Keratinocyte (primary cell): ENCODE measurements around the gene OR1S1. TPM values are rescaled to one million over a fixed set of nuclear protein-coding genes. Genes with fewer than 3 reads are reported as not detected.

Experiments
- DNase-seq: peaks from one replicate; pipeline ENCODE4 v3.0.0-alpha.2; 2011; ENCODE audit warnings: low read depth, missing footprints, low spot score
- FAIRE-seq: peaks from 2 replicates; lab custom pipeline; 2011; peaks lifted over from hg19 to GRCh38; lab: Jason Lieb, UNC
- H2AFZ ChIP-seq: 2 replicates; pipeline ENCODE4 v1.6.0; 2012; ENCODE audit warnings: low read length, control low read depth, inconsistent platforms; ENCODE audit not compliant: control insufficient read depth
- H3K27ac ChIP-seq: 2 replicates; pipeline ENCODE4 v1.5.1; 2011; ENCODE audit warnings: low read length; ENCODE audit not compliant: control insufficient read depth, insufficient read depth
- H3K27me3 ChIP-seq: 3 replicates; pipeline ENCODE4 v1.6.0; 2011; ENCODE audit warnings: low read length; ENCODE audit not compliant: control insufficient read depth, insufficient read depth; ENCODE audit errors: extremely low read depth
- H3K36me3 ChIP-seq, 2 experiments: 2 replicates in 1 of 2; 3 replicates in 1 of 2; pipeline ENCODE4 v1.5.1; 2011; ENCODE audit warnings: low read length in 2 of 2, mild to moderate bottlenecking in 1 of 2; ENCODE audit not compliant: control insufficient read depth in 2 of 2, insufficient read depth in 2 of 2; ENCODE audit errors: extremely low read depth in 1 of 2
- H3K4me1 ChIP-seq: 3 replicates; pipeline ENCODE4 v1.5.1; 2011; ENCODE audit warnings: low read length; ENCODE audit not compliant: control insufficient read depth, insufficient read depth; ENCODE audit errors: extremely low read depth
- H3K4me2 ChIP-seq: 3 replicates; pipeline ENCODE4 v1.6.0; 2011; ENCODE audit warnings: low read depth, low read length; ENCODE audit not compliant: control insufficient read depth, insufficient read depth; ENCODE audit errors: extremely low read depth
- H3K4me3 ChIP-seq, 3 experiments: fragments of 200-600 bp in 1 of 3; sonication (generic) in 1 of 3; 2 replicates in 2 of 3; 3 replicates in 1 of 3; pipeline ENCODE4 v1.5.1; 2011 to 2016; ENCODE audit warnings: low read length in 3 of 3, mild to moderate bottlenecking in 3 of 3, control low read depth in 2 of 3, inconsistent platforms in 1 of 3, low read depth in 1 of 3, mixed read lengths in 1 of 3, mixed run types in 1 of 3, moderate library complexity in 1 of 3; ENCODE audit not compliant: control insufficient read depth in 2 of 3, insufficient read depth in 2 of 3; ENCODE audit errors: extremely low read depth in 1 of 3
- H3K79me2 ChIP-seq: 2 replicates; pipeline ENCODE4 v1.6.0; 2012; ENCODE audit warnings: low read length; ENCODE audit not compliant: control insufficient read depth, insufficient read depth
- H3K9ac ChIP-seq: 3 replicates; pipeline ENCODE4 v1.6.0; 2011; ENCODE audit warnings: low read length; ENCODE audit not compliant: control insufficient read depth, insufficient read depth; ENCODE audit errors: extremely low read depth
- H3K9me1 ChIP-seq: 3 replicates; pipeline ENCODE4 v1.6.0; 2011; ENCODE audit warnings: low read length; ENCODE audit not compliant: control insufficient read depth, insufficient read depth; ENCODE audit errors: extremely low read depth
- H3K9me3 ChIP-seq: 2 replicates; pipeline ENCODE4 v1.5.1; 2012; ENCODE audit warnings: low read depth, low read length; ENCODE audit not compliant: control insufficient read depth
- H4K20me1 ChIP-seq: 3 replicates; pipeline ENCODE4 v1.6.0; 2011; ENCODE audit warnings: low read length; ENCODE audit not compliant: control insufficient read depth, insufficient read depth; ENCODE audit errors: extremely low read depth
- CTCF ChIP-seq, 3 experiments: IDR thresholded peaks in 1 of 3; conservative IDR thresholded peaks in 1 of 3; optimal IDR thresholded peaks in 1 of 3; 2 replicates in 2 of 3; 3 replicates in 1 of 3; pipeline versions ENCODE3 to v1.5.1; 2011; ENCODE audit warnings: low read length in 3 of 3, mild to moderate bottlenecking in 3 of 3, moderate library complexity in 2 of 3, control low read depth in 1 of 3, inconsistent platforms in 1 of 3; ENCODE audit not compliant: insufficient read depth in 2 of 3; ENCODE audit errors: extremely low read depth in 1 of 3
- EZH2 ChIP-seq: IDR thresholded peaks from one replicate; pipeline ENCODE4 v1.6.1; 2012; ENCODE audit warnings: inconsistent platforms, mild to moderate bottlenecking, low read length, moderate library complexity
- dilution Hi-C: fragments of 300-500 bp; cut with MboI; formaldehyde crosslinking; loops from one replicate; pipeline ENCODE4 v1.7.0; 2020; ENCODE audit warnings: low sequenced_read_pairs; ENCODE audit not compliant: extremely low pct_ligation_motif_present
- polyA plus RNA-seq, 5 experiments: library from polyadenylated mRNA; depleted of rRNA in 3 of 5; stranded (reverse) in 3 of 5; stranded (forward) in 1 of 5; unstranded in 1 of 5; fragments of >200 nt; gene quantifications; 1 replicate in 1 of 5; 2 replicates in 3 of 5; 3 replicates in 1 of 5; pipeline versions ENCODE4 v1.2.1 to v1.2.3, GENCODE V29; 2011 to 2012; ENCODE audit warnings: missing spikeins in 2 of 5, low read depth in 1 of 5, low replicate concordance in 1 of 5

OR1S1 gene
- polyA plus RNA-seq, 1 donor (not counting 4 experiments of a cell fraction or from before 2014, with no cell fraction given) = not detected

DNA sequence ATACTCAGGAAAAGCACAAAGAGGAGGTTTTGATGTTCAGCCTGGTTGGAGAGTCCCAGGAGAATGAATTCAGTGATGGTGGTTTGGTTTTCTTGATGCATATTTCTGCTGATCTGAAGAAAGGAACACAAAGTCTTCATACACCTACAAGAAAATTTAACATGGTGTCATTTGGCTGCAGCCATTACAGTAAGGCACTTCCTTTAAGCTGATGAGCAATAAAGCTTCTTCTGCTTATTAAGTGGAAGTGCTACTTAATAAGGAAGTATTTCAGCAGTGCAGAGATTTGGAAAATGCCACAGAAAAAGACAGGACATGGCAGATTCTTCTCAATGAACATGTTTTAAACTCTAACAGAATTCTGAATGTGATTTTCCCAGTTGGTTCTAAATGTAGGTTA, 8.5 kb upstream of the OR1S1 start, which contains the start of gene OR1S2:
Gene OR1S2 (minus strand): TSS at position 101 of the 400 bp plus-strand sequence. CDS start 0 bp downstream, at position 101.
- Histone ChIP-seq H3K79me2 (no peaks in the 10 kb centered on the region), H3K36me3 (no peaks in the 10 kb centered on the region), H3K27ac (no peak within 1 kb of the TSS), H3K9me3 (no peaks in the 10 kb centered on the region), H4K20me1 (no peaks in the 10 kb centered on the region), H3K9me1 (no peaks in the 10 kb centered on the region), H3K4me3 (no peak within 1 kb of the TSS), H3K9ac (no peak within 1 kb of the TSS), H2AFZ (no peak within 1 kb of the TSS), H3K4me2 (no peak within 1 kb of the TSS), H3K4me1 (no peaks in the 10 kb centered on the region), H3K27me3 (no peaks in the 10 kb centered on the region)
- TF ChIP-seq CTCF (optimal IDR thresholded peaks at IDR 0.05 in 1 of 3, IDR thresholded peaks at IDR 0.05 in 1 of 3, conservative IDR thresholded peaks at IDR 0.05 in 1 of 3; ENCODE audit: extremely low read depth in 1 of 3, insufficient read depth in 2 of 3, low read length in 3 of 3) (no peak), EZH2 (no peak)
- no peak for FAIRE-seq
- dilution Hi-C loops = no loop called here
- no peak for DNase-seq

DNA sequence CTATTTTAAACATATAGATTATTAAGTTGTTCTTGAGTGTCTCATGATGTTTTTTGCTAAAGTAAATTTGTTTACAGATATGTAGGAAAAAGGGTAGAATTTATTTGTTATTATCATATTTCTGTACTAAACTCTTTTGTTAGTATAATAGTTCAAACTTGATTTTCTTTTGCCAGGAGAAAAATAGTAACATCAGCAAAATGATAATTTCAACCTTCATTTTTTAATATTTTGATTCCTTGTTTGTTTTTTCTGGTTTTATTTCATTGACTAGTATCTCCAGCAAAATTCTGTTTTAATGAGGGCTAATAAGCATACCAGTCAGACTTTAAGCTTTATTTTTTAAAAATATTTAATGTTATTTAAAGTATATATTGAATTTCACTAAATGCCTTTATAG, 4.0 kb downstream of the OR1S1 start:
- no peak for FAIRE-seq
- TF ChIP-seq EZH2 (no peak), CTCF (optimal IDR thresholded peaks at IDR 0.05 in 1 of 3, IDR thresholded peaks at IDR 0.05 in 1 of 3, conservative IDR thresholded peaks at IDR 0.05 in 1 of 3; ENCODE audit: extremely low read depth in 1 of 3, insufficient read depth in 2 of 3, low read length in 3 of 3) (no peak)
- Histone ChIP-seq H3K27ac (no peak overlapping the region), H3K36me3 (no peaks in the 10 kb centered on the region), H3K9me1 (no peaks in the 10 kb centered on the region), H3K9me3 (no peaks in the 10 kb centered on the region), H3K4me3 (no peak overlapping the region), H3K4me1 (no peaks in the 10 kb centered on the region), H3K27me3 (no peaks in the 10 kb centered on the region), H3K79me2 (no peaks in the 10 kb centered on the region), H2AFZ (no peak overlapping the region), H3K9ac (no peak overlapping the region), H3K4me2 (no peak overlapping the region), H4K20me1 (no peaks in the 10 kb centered on the region)
- no peak for DNase-seq
- dilution Hi-C loops = no loop called here
